WTC11 (cell line): ENCODE data around the gene KIF14.

Experiments
- ATF1 ChIP-seq: sonication (generic); formaldehyde crosslinking; IDR thresholded peaks from 2 replicates; pipeline ENCODE4 v1.8.1; 2023; ENCODE audit warnings: mild to moderate bottlenecking, moderate library complexity, missing genetic modification reagents
- EMX1 ChIP-seq: fragments of 250-450 bp; sonication (Bioruptor Pico); IDR thresholded peaks from 2 replicates; pipeline ENCODE4 v1.8.0; 2021; ENCODE audit warnings: mild to moderate bottlenecking
- ESRRA ChIP-seq: sonication (generic); formaldehyde crosslinking; IDR thresholded peaks from 2 replicates; pipeline ENCODE4 v1.8.1; 2022; ENCODE audit warnings: mild to moderate bottlenecking, missing genetic modification reagents, borderline replicate concordance
- HMGA2 ChIP-seq: fragments of 250-450 bp; sonication (Bioruptor Pico); IDR thresholded peaks from 2 replicates; pipeline ENCODE4 v1.4.0; 2021; ENCODE audit warnings: mild to moderate bottlenecking, moderate library complexity
- JUN ChIP-seq: sonication (generic); formaldehyde crosslinking; IDR thresholded peaks from 2 replicates; pipeline ENCODE4 v1.8.0; 2023; ENCODE audit warnings: mild to moderate bottlenecking, missing genetic modification reagents
- NR3C1 ChIP-seq: sonication (generic); formaldehyde crosslinking; conservative IDR thresholded peaks from 2 replicates; pipeline ENCODE4 v1.8.1; 2023; ENCODE audit warnings: low read depth, mild to moderate bottlenecking, missing genetic modification reagents
- ZNF232 ChIP-seq: sonication (generic); formaldehyde crosslinking; IDR thresholded peaks from 2 replicates; pipeline ENCODE4 v1.8.0; 2022; ENCODE audit warnings: mild to moderate bottlenecking, missing genetic modification reagents
- ZNF423 ChIP-seq: fragments of 250-450 bp; sonication (Bioruptor Pico); IDR thresholded peaks from 2 replicates; pipeline ENCODE4 v2.1.2; 2022; ENCODE audit warnings: mild to moderate bottlenecking, moderate library complexity
- TF ChIP-seq, protein P1 (sequence below): fragments of 200-600 bp; IDR thresholded peaks from 2 replicates; pipeline ENCODE4 v1.8.0; 2022; ENCODE audit warnings: antibody characterized with exemption
- TF ChIP-seq, protein P2 (sequence below): sonication (generic); formaldehyde crosslinking; IDR thresholded peaks from 2 replicates; pipeline ENCODE4 v1.8.0; 2022; ENCODE audit warnings: mild to moderate bottlenecking, missing genetic modification reagents
- TF ChIP-seq, protein P3 (sequence below): sonication (generic); formaldehyde crosslinking; IDR thresholded peaks from 2 replicates; pipeline ENCODE4 v1.8.1; 2023; ENCODE audit warnings: mild to moderate bottlenecking, missing genetic modification reagents, moderate library complexity
- TF ChIP-seq, protein P4 (sequence below): sonication (generic); formaldehyde crosslinking; IDR thresholded peaks from 2 replicates; pipeline ENCODE4 v1.8.1; 2022; ENCODE audit warnings: low read depth, missing genetic modification reagents, borderline replicate concordance
- TF ChIP-seq, protein P5 (sequence below): fragments of 250-450 bp; sonication (Bioruptor Pico); IDR thresholded peaks from 2 replicates; pipeline ENCODE4 v2.1.2; 2022; ENCODE audit warnings: mild to moderate bottlenecking, moderate library complexity
- TF ChIP-seq, protein P6 (sequence below): fragments of 250-450 bp; sonication (Bioruptor Pico); IDR thresholded peaks from 2 replicates; pipeline ENCODE4 v1.9.0; 2021; ENCODE audit warnings: moderate library complexity, mild to moderate bottlenecking, inconsistent platforms, borderline replicate concordance

DNA sequence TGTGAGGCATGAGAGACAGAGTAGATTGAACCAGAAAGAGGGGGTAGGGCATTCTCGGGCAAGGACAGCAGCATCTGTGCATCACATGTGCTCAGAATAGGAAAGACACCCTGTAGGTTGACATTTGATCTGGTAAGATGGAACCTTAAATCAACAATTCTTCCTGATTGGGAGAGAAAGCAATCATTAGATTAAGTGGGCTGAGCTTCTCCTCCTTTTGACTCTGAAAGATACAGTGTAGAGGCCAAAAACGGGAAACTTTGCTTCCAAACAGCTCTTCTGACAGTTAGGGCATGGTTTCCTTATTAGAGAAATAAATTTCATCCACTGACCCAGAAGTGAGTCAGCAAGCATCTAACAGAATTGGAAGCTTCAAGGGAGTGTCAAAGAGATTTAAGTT is 9.7 kb downstream of the KIF14 start:
- TF ChIP-seq, protein P1, sequence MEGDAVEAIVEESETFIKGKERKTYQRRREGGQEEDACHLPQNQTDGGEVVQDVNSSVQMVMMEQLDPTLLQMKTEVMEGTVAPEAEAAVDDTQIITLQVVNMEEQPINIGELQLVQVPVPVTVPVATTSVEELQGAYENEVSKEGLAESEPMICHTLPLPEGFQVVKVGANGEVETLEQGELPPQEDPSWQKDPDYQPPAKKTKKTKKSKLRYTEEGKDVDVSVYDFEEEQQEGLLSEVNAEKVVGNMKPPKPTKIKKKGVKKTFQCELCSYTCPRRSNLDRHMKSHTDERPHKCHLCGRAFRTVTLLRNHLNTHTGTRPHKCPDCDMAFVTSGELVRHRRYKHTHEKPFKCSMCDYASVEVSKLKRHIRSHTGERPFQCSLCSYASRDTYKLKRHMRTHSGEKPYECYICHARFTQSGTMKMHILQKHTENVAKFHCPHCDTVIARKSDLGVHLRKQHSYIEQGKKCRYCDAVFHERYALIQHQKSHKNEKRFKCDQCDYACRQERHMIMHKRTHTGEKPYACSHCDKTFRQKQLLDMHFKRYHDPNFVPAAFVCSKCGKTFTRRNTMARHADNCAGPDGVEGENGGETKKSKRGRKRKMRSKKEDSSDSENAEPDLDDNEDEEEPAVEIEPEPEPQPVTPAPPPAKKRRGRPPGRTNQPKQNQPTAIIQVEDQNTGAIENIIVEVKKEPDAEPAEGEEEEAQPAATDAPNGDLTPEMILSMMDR, result no peak
- TF ChIP-seq JUN (no peak), EMX1 (CRISPR knock-in tag) (no peak), HMGA2 (CRISPR knock-in tag) (no peak), ZNF423 (CRISPR knock-in tag) (no peak), NR3C1 (CRISPR knock-in tag) (no peak), ATF1 (CRISPR knock-in tag) (no peak), ZNF232 (CRISPR knock-in tag) (no peak), ESRRA (no peak)
- TF ChIP-seq, protein P2, sequence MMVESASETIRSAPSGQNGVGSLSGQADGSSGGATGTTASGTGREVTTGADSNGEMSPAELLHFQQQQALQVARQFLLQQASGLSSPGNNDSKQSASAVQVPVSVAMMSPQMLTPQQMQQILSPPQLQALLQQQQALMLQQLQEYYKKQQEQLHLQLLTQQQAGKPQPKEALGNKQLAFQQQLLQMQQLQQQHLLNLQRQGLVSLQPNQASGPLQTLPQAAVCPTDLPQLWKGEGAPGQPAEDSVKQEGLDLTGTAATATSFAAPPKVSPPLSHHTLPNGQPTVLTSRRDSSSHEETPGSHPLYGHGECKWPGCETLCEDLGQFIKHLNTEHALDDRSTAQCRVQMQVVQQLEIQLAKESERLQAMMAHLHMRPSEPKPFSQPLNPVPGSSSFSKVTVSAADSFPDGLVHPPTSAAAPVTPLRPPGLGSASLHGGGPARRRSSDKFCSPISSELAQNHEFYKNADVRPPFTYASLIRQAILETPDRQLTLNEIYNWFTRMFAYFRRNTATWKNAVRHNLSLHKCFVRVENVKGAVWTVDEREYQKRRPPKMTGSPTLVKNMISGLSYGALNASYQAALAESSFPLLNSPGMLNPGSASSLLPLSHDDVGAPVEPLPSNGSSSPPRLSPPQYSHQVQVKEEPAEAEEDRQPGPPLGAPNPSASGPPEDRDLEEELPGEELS (CRISPR knock-in tag), result no peak
- TF ChIP-seq, protein P3, sequence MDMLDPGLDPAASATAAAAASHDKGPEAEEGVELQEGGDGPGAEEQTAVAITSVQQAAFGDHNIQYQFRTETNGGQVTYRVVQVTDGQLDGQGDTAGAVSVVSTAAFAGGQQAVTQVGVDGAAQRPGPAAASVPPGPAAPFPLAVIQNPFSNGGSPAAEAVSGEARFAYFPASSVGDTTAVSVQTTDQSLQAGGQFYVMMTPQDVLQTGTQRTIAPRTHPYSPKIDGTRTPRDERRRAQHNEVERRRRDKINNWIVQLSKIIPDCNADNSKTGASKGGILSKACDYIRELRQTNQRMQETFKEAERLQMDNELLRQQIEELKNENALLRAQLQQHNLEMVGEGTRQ (CRISPR knock-in tag), result no peak
- TF ChIP-seq, protein P4, sequence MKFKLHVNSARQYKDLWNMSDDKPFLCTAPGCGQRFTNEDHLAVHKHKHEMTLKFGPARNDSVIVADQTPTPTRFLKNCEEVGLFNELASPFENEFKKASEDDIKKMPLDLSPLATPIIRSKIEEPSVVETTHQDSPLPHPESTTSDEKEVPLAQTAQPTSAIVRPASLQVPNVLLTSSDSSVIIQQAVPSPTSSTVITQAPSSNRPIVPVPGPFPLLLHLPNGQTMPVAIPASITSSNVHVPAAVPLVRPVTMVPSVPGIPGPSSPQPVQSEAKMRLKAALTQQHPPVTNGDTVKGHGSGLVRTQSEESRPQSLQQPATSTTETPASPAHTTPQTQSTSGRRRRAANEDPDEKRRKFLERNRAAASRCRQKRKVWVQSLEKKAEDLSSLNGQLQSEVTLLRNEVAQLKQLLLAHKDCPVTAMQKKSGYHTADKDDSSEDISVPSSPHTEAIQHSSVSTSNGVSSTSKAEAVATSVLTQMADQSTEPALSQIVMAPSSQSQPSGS (CRISPR knock-in tag), result no peak
- TF ChIP-seq, protein P5, sequence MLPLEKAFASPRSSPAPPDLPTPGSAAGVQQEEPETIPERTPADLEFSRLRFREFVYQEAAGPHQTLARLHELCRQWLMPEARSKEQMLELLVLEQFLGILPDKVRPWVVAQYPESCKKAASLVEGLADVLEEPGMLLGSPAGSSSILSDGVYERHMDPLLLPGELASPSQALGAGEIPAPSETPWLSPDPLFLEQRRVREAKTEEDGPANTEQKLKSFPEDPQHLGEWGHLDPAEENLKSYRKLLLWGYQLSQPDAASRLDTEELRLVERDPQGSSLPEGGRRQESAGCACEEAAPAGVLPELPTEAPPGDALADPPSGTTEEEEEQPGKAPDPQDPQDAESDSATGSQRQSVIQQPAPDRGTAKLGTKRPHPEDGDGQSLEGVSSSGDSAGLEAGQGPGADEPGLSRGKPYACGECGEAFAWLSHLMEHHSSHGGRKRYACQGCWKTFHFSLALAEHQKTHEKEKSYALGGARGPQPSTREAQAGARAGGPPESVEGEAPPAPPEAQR (CRISPR knock-in tag), result no peak
- TF ChIP-seq, protein P6, sequence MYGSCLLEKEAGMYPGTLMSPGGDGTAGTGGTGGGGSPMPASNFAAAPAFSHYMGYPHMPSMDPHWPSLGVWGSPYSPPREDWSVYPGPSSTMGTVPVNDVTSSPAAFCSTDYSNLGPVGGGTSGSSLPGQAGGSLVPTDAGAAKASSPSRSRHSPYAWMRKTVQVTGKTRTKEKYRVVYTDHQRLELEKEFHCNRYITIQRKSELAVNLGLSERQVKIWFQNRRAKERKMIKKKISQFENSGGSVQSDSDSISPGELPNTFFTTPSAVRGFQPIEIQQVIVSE, result no peak
